Prostate gland (tissue), 2 donors: Measurements from ENCODE around the gene ABHD17A.

ENCODE experiments used
- POLR2A ChIP-seq: fragments of 450-650 bp; IDR thresholded peaks from one replicate; pipeline ENCODE4 v1.6.1; 2016; ENCODE audit warnings: antibody characterized with exemption, mild to moderate bottlenecking
- TF ChIP-seq, protein P1 (sequence below), 4 experiments: fragments of 200-600 bp in 2 of 4; fragments of 450-650 bp in 2 of 4; sonication (generic) in 2 of 4; IDR thresholded peaks; 1 replicate in 3 of 4; 2 replicates in 1 of 4; pipeline ENCODE4 v1.5.1; 2016 to 2019; ENCODE audit warnings: antibody characterized with exemption in 4 of 4, mild to moderate bottlenecking in 2 of 4, moderate library complexity in 2 of 4

DNA sequence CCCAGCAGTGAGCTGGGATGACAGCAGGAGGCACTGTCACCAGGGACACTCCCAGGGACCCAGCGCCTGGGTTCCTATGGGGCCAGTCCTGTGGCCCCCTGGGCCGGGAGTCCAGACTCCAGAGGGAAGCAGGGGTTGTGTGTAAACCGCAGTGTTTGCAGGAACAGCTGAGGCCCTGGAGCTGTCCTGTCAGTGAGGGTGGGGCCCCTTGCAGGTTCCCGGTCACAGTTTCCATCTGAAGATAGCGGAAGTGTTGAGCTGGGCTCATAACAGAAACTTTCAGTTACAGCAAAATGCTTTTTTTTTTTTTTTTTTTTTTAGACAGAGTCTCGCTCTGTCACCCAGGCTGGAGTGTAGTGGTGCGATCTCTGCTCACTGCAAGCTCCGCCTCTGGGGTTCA lies 38.0 kb upstream of the ABHD17A start:
- TF ChIP-seq, protein P1, sequence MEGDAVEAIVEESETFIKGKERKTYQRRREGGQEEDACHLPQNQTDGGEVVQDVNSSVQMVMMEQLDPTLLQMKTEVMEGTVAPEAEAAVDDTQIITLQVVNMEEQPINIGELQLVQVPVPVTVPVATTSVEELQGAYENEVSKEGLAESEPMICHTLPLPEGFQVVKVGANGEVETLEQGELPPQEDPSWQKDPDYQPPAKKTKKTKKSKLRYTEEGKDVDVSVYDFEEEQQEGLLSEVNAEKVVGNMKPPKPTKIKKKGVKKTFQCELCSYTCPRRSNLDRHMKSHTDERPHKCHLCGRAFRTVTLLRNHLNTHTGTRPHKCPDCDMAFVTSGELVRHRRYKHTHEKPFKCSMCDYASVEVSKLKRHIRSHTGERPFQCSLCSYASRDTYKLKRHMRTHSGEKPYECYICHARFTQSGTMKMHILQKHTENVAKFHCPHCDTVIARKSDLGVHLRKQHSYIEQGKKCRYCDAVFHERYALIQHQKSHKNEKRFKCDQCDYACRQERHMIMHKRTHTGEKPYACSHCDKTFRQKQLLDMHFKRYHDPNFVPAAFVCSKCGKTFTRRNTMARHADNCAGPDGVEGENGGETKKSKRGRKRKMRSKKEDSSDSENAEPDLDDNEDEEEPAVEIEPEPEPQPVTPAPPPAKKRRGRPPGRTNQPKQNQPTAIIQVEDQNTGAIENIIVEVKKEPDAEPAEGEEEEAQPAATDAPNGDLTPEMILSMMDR (IDR thresholded peaks at IDR 0.05): no peak
- no peak for TF ChIP-seq POLR2A
